Panc1 (cell line): ENCODE results near the gene TAB3. TPM values are rescaled to one million over a fixed set of nuclear protein-coding genes. Genes with fewer than 3 reads are reported as not detected.

ENCODE experiments used
- ATAC-seq: fragments of 200-7000 bp; cut with Tn5 transposase; 2 replicates; pipeline ENCODE4 v1.9.1; 2020; ENCODE audit warnings: mild to moderate bottlenecking, moderate library complexity
- BruUV-seq: library from RNA; stranded (reverse); fragments of 400-500 nt; replicated peaks from 2 replicates; lab custom pipeline; 2021; lab: Mats Ljungman, UMichigan
- CTCF ChIA-PET: fragments of 300-600 bp; sonication (Branson Sonifier 250); formaldehyde crosslinking; loops from one replicate; lab custom pipeline; 2022; ENCODE audit warnings: antibody characterized with exemption; lab: Charles Lee
- POLR2A ChIA-PET: fragments of 300-600 bp; sonication (Branson Sonifier 250); formaldehyde crosslinking; loops from one replicate; lab custom pipeline; 2022; ENCODE audit warnings: antibody characterized with exemption; lab: Charles Lee
- DNase-seq: peaks from one replicate; pipeline ENCODE4 v3.0.0-alpha.2; 2010; ENCODE audit warnings: low read depth, low spot score
- H3K27ac ChIP-seq: 2 replicates; pipeline ENCODE4 v1.5.1; 2011; ENCODE audit warnings: mild to moderate bottlenecking, low read length, inconsistent platforms
- H3K27me3 ChIP-seq: fragments of 200-500 bp; sonication (Bioruptor generic); 2 replicates; pipeline ENCODE4 v1.6.0; 2014; ENCODE audit warnings: low read length, inconsistent platforms; ENCODE audit not compliant: control insufficient read depth, insufficient read depth
- H3K36me3 ChIP-seq: fragments of 200-500 bp; sonication (Bioruptor generic); 2 replicates; pipeline ENCODE4 v1.5.1; 2014; ENCODE audit warnings: inconsistent platforms, mild to moderate bottlenecking, low read length, moderate library complexity; ENCODE audit not compliant: control insufficient read depth, insufficient read depth
- H3K4me1 ChIP-seq: 2 replicates; pipeline ENCODE4 v1.5.1; 2011; ENCODE audit warnings: inconsistent platforms, mild to moderate bottlenecking, low read length, moderate library complexity; ENCODE audit not compliant: control insufficient read depth, insufficient read depth
- H3K4me3 ChIP-seq, 2 experiments: 2 replicates each; pipeline ENCODE4 v1.5.1; 2011 to 2012; ENCODE audit warnings: low read depth in 2 of 2, low read length in 2 of 2, mild to moderate bottlenecking in 2 of 2, inconsistent platforms in 1 of 2, moderate library complexity in 1 of 2
- H3K9me3 ChIP-seq: fragments of 200-500 bp; sonication (Bioruptor generic); 2 replicates; pipeline ENCODE4 v1.5.1; 2014; ENCODE audit warnings: low read depth, mild to moderate bottlenecking, inconsistent platforms, low read length, moderate library complexity; ENCODE audit not compliant: control insufficient read depth, insufficient read depth
- POLR2AphosphoS5 ChIP-seq: IDR thresholded peaks from 2 replicates; pipeline ENCODE4 v1.6.1; 2012; ENCODE audit warnings: mild to moderate bottlenecking, low read depth, low read length, moderate library complexity
- SIN3A ChIP-seq: IDR thresholded peaks from 2 replicates; pipeline ENCODE4 v1.6.1; 2012; ENCODE audit warnings: low read depth, mild to moderate bottlenecking, low read length, moderate library complexity, borderline replicate concordance; ENCODE audit not compliant: insufficient read depth
- TCF7L2 ChIP-seq: IDR thresholded peaks from 2 replicates; pipeline ENCODE4 v1.6.1; 2011; ENCODE audit warnings: mild to moderate bottlenecking, low read depth, low read length, inconsistent platforms
- in situ Hi-C: cut with HindIII; loops from 2 replicates; pipeline ENCODE4 v1.10.0; 2016; ENCODE audit warnings: low sequenced_read_pairs, low pct_unique_long_range_greater_than_20kb
- intact Hi-C: fragments of 100-400 bp; cut with micrococcal nuclease; formaldehyde crosslinking; loops from one replicate; pipeline ENCODE4 v1.10.0; 2022; ENCODE audit not compliant: unreplicated experiment
- total RNA-seq: library from RNA; stranded (reverse); gene quantifications from one replicate; pipeline ENCODE4 v1.2.1, GENCODE V29; 2021; ENCODE audit not compliant: unreplicated experiment
- TF ChIP-seq, protein P1 (sequence below), 2 experiments: IDR thresholded peaks; 2 replicates each; pipeline ENCODE4 v1.6.1; 2011 to 2012; ENCODE audit warnings: low read depth in 2 of 2, control low read depth in 1 of 2, low read length in 1 of 2, mild to moderate bottlenecking in 1 of 2, moderate library complexity in 1 of 2; ENCODE audit not compliant: insufficient read depth in 1 of 2
- TF ChIP-seq, protein P2 (sequence below): fragments of 450-650 bp; IDR thresholded peaks from 2 replicates; pipeline ENCODE4 v1.5.1; 2017; ENCODE audit warnings: mild to moderate bottlenecking

Gene TAB3
- total RNA-seq, 1 experiment from 2014 or later: 7.7 TPM

DNA sequence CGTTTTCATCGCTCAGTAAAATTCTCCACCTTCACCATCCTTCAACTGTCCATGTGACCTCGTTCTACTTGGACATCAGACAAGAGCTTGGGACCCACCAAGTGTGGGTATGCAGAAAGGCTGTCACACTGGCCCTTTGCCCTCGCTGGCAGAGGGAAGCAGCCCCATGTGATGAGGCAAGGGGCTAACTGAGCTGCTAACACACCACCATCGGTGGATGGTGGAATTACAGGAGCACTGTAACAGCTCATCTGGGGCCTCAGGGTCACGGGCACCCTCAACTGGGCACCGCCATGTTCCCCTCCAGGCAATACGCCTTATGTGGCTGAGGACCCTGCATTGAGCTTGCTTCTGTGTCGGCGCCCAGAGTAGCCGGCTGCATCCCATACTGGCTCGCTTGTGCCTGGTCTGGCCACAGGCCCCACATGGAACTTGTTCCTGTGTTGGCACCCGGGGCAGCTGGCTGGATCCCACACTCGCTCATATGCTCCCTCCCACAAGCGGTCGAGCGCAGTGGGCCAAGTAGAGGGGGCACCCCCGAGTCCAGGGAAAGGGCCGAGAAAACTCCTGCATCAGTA, 109.5 kb downstream of the TAB3 start:
- DNase-seq (no peak), ATAC-seq (no peak)
- no peak overlapping the region for H3K27ac ChIP-seq
- ChIA-PET CTCF (no interaction called here), POLR2A (no interaction called here)
- H3K27me3 ChIP-seq: no peaks in the 10 kb centered on the region
- H3K9me3 ChIP-seq: no peaks in the 10 kb centered on the region
- BruUV-seq: no TSS peak
- intact Hi-C loops: no loop called here
- TF ChIP-seq, protein P1, sequence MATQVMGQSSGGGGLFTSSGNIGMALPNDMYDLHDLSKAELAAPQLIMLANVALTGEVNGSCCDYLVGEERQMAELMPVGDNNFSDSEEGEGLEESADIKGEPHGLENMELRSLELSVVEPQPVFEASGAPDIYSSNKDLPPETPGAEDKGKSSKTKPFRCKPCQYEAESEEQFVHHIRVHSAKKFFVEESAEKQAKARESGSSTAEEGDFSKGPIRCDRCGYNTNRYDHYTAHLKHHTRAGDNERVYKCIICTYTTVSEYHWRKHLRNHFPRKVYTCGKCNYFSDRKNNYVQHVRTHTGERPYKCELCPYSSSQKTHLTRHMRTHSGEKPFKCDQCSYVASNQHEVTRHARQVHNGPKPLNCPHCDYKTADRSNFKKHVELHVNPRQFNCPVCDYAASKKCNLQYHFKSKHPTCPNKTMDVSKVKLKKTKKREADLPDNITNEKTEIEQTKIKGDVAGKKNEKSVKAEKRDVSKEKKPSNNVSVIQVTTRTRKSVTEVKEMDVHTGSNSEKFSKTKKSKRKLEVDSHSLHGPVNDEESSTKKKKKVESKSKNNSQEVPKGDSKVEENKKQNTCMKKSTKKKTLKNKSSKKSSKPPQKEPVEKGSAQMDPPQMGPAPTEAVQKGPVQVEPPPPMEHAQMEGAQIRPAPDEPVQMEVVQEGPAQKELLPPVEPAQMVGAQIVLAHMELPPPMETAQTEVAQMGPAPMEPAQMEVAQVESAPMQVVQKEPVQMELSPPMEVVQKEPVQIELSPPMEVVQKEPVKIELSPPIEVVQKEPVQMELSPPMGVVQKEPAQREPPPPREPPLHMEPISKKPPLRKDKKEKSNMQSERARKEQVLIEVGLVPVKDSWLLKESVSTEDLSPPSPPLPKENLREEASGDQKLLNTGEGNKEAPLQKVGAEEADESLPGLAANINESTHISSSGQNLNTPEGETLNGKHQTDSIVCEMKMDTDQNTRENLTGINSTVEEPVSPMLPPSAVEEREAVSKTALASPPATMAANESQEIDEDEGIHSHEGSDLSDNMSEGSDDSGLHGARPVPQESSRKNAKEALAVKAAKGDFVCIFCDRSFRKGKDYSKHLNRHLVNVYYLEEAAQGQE (IDR thresholded peaks at IDR 0.05; ENCODE audit: insufficient read depth in 1 of 2, low read depth in 2 of 2, low read length in 1 of 2): no peak
- TF ChIP-seq SIN3A (no peak), TCF7L2 (no peak), POLR2AphosphoS5 (no peak)
- TF ChIP-seq, protein P2, sequence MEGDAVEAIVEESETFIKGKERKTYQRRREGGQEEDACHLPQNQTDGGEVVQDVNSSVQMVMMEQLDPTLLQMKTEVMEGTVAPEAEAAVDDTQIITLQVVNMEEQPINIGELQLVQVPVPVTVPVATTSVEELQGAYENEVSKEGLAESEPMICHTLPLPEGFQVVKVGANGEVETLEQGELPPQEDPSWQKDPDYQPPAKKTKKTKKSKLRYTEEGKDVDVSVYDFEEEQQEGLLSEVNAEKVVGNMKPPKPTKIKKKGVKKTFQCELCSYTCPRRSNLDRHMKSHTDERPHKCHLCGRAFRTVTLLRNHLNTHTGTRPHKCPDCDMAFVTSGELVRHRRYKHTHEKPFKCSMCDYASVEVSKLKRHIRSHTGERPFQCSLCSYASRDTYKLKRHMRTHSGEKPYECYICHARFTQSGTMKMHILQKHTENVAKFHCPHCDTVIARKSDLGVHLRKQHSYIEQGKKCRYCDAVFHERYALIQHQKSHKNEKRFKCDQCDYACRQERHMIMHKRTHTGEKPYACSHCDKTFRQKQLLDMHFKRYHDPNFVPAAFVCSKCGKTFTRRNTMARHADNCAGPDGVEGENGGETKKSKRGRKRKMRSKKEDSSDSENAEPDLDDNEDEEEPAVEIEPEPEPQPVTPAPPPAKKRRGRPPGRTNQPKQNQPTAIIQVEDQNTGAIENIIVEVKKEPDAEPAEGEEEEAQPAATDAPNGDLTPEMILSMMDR: no peak
- in situ Hi-C loops: no loop called here
- H3K36me3 ChIP-seq: no peaks in the 10 kb centered on the region
- no peak overlapping the region for H3K4me3 ChIP-seq
- H3K4me1 ChIP-seq: no peaks in the 10 kb centered on the region

DNA sequence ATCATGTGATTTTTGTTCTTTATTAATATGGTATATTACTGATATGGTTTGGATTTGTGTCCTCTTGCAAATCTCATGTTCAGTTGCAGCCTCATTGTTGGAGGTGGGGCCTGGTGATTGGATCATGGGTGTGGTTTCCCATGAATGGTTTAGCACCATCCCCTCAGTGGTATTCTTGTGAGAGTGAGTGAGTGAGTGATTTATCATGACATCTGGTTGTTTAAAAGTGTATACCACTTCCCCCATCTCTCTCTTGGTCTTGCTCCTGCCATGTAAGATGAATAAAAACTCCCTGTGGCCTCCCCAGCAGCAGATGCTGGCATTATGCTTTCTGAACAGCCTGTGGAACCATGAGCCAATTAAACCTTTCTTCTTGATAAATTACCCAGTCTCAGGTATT, 111.5 kb downstream of the TAB3 start:
- POLR2A ChIA-PET: no interaction called here
- no TSS peak for BruUV-seq
- in situ Hi-C loops (no loop called here), intact Hi-C loops (no loop called here)
- no peak for ATAC-seq
- no peak for DNase-seq
- no peak for TF ChIP-seq TCF7L2
- no peak for TF ChIP-seq POLR2AphosphoS5
- TF ChIP-seq, protein P2: no peak
- no peak for TF ChIP-seq SIN3A
- TF ChIP-seq, protein P1 (IDR thresholded peaks at IDR 0.05; ENCODE audit: insufficient read depth in 1 of 2, low read depth in 2 of 2, low read length in 1 of 2): no peak
- Histone ChIP-seq H3K27ac (no peak overlapping the region), H3K27me3 (no peaks in the 10 kb centered on the region), H3K4me1 (no peaks in the 10 kb centered on the region), H3K9me3 (no peaks in the 10 kb centered on the region), H3K4me3 (no peak overlapping the region), H3K36me3 (no peaks in the 10 kb centered on the region)
- CTCF ChIA-PET: no interaction called here

Other genes starting within 250 kb of the TAB3 start
- 1.7 TPM for gene GK, start 235.8 kb downstream of the TAB3 start, total RNA-seq
- not detected for gene FTHL17, start 182.8 kb upstream of the TAB3 start, total RNA-seq